Measurements from ENCODE around the gene SEMA7A. TPM values are rescaled to one million over a fixed set of nuclear protein-coding genes. Genes with fewer than 3 reads are reported as not detected.

The SEMA7A gene
- 1.2 to 1.6 TPM (median 1.3 TPM) in 5 replicates for total RNA-seq (2022; extraction: Qiagen RNA extraction)

DNA sequence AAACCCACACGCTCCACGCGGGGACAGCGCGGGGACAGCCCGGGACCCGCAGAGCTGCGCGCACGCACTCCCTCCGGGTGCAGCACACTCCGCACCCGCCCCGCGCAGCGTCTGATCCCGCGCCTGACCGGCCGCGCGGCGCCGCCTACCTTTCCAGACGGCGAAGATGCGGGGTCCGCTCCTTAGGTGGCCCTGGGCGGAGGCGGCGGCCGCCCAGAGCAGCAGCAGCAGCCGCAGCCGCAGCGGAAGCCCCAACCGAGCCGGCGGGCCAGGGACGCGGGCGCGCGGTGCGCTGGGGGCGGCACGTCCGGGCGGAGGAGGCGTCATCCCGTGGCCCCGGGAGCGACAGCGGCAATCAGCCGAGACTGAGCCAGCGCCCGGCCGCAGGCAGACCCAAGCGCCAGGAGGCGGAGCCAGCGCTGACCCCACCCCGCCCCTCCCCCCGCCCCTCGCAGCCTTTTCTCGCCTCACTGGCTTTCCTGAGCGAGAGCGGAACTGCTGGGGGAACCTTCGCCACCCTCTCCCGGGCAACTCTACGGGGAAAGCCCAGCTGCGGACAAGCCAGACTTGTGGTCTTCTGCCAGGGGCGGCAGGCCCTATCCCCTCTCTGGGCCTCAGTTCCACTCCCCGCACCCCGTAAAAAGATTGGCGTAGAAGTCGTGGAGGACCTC lies at the start of gene SEMA7A:
SEMA7A (minus strand) TSS at position 367 of the 671 bp plus-strand sequence; CDS start at position 327, 40 bp downstream.

GRCh38 chr15:74460871-74461846 lies 27.4 kb upstream of the SEMA7A start, which contains the start of gene UBL7:
Gene UBL7 (minus strand): TSS chr15:74461160. CDS start chr15:74458867, 2,293 bp downstream.

DNA sequence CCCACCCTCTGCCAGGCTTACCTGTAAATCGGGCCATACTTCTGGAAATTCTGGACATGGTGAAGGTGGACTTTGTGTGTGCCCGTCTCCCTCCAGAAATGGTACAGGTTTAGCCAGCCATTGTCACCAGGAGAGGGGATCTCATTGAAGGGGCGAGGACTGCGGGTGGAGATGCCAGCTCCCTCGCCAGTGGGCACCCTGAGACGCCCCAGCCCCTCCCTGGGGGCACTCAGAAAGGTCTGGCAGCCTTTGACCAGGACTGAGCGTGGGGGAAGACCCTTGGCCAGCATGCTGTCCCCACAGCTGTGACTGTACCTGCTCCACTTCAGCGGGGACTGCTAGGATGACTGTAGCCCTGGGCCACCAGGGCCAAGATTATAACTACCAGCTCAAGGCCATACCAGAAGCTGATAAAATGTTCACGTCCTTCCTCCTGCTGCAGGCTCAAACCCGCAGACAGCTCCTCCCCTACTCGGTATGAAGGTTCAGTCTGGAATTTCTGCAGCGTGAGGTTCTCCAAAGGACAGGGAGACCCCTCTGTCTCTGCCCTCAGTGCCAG lies 66.4 kb downstream of the SEMA7A start, which contains the start of gene CYP11A1:
CYP11A1 (minus strand) TSS at position 351 of the 559 bp plus-strand sequence; CDS start at position 290, 61 bp downstream.

Other genes starting within 250 kb of the SEMA7A start
- gene STRA6, start 231.2 kb downstream of the SEMA7A start, total RNA-seq (2022; extraction: Qiagen RNA extraction): 50.4 to 82.4 TPM (median 71.8 TPM) in 5 replicates
- gene CCDC33, start 197.6 kb downstream of the SEMA7A start, total RNA-seq (2022; extraction: Qiagen RNA extraction): 6.3 to 7.5 TPM (median 7.4 TPM) in 5 replicates
- 0.07 to 0.13 TPM (median 0.10 TPM) in 3 of 5 replicates, not detected in the others for gene CYP11A1, start 66.3 kb downstream of the SEMA7A start, total RNA-seq (2022; extraction: Qiagen RNA extraction)
- gene UBL7, start 27.2 kb upstream of the SEMA7A start, total RNA-seq (2022; extraction: Qiagen RNA extraction): 40.4 to 43.0 TPM (median 41.0 TPM) in 5 replicates
- 2.8 to 3.3 TPM (median 2.8 TPM) in 5 replicates for gene ARID3B, start 107.3 kb upstream of the SEMA7A start, total RNA-seq (2022; extraction: Qiagen RNA extraction)
- 30.8 to 46.3 TPM (median 33.0 TPM) in 5 replicates for gene CLK3, start 181.9 kb upstream of the SEMA7A start, total RNA-seq (2022; extraction: Qiagen RNA extraction)